ENCODE results near the gene FGD6. TPM values are rescaled to one million over a fixed set of nuclear protein-coding genes. Genes with fewer than 3 reads are reported as not detected.
"Not testable (repeated sequence)": the region's sequence is repeated elsewhere in the genome, so short reads cannot be mapped to it uniquely, and the experiment has no call there.

The FGD6 gene
- total RNA-seq, 1 experiment from 2014 or later: 23.5 TPM

DNA sequence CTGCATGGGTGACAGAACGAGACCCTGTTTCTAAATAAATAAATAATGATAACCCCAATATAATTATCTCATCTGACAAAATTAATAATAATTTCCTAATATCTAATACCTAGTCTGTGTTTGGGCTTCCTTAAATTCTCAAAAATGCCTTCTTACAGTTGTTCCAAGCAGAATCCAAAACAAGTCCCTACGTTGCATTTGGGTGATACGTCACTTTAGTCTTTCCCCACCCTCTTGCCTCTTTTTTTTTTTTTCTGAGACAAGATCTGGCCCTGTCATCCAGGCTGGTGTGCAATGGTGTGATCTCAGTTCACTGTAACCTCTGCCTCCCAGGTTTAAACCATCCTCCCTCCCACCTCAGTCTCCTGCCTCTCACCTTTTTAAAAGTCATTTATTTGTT lies 27.1 kb upstream of the FGD6 start:
- H3K4me1 Mint-ChIP-seq (ENCODE audit: low read depth, unreplicated experiment): peaks cover 15% of the 10 kb centered on the region
- CTCF ChIA-PET: no interaction called here
- H3K4me3 Mint-ChIP-seq (ENCODE audit: unreplicated experiment): no peak overlapping the region
- H3K36me3 Mint-ChIP-seq (ENCODE audit: insufficient read depth, unreplicated experiment): peaks cover 36% of the 10 kb centered on the region
- no peak overlapping the region for H3K27ac Mint-ChIP-seq (ENCODE audit: unreplicated experiment)
- no peaks in the 10 kb centered on the region for H3K9me3 ChIP-seq
- intact Hi-C loops (cut with micrococcal nuclease; ENCODE audit: unreplicated experiment): no loop called here
- POLR2A ChIA-PET: no interaction called here
- H3K4me3 ChIP-seq (ENCODE audit: low read depth, low read length): no peak overlapping the region
- no TSS peak for BruUV-seq (replicated peaks)
- DNase-seq: no peak
- H3K27me3 ChIP-seq (replicated peaks; ENCODE audit: control insufficient read depth, insufficient read depth, low read length): no peaks in the 10 kb centered on the region
- no peaks in the 10 kb centered on the region for H3K9me3 Mint-ChIP-seq (ENCODE audit: unreplicated experiment)
- no peaks in the 10 kb centered on the region for H3K36me3 ChIP-seq (ENCODE audit: control insufficient read depth, insufficient read depth, low read length)
- H3K4me1 ChIP-seq: peaks cover 11% of the 10 kb centered on the region
- H3K27me3 Mint-ChIP-seq (ENCODE audit: insufficient read depth, unreplicated experiment): no peaks in the 10 kb centered on the region
- no peak for TF ChIP-seq CTCF (IDR thresholded peaks at IDR 0.05; ENCODE audit: insufficient read depth in 1 of 2, low read depth in 1 of 2, low read length in 1 of 2, severe bottlenecking in 1 of 2, unreplicated experiment in 1 of 2)

- H3K27ac Mint-ChIP-seq (ENCODE audit: unreplicated experiment): no peak overlapping the region
- Histone ChIP-seq H3K36me3 (ENCODE audit: control insufficient read depth, insufficient read depth, low read length) (no peaks in the 10 kb centered on the region), H3K9me3 (no peaks in the 10 kb centered on the region), H3K4me3 (ENCODE audit: low read depth, low read length) (no peak overlapping the region), H3K4me1 (peaks cover 17% of the 10 kb centered on the region), H3K27me3 (replicated peaks; ENCODE audit: control insufficient read depth, insufficient read depth, low read length) (no peaks in the 10 kb centered on the region)
- POLR2A ChIA-PET: no interaction called here
- intact Hi-C loops (cut with micrococcal nuclease; ENCODE audit: unreplicated experiment): no loop called here
- peaks cover 37% of the 10 kb centered on the region for H3K36me3 Mint-ChIP-seq (ENCODE audit: insufficient read depth, unreplicated experiment)
- no peak overlapping the region for H3K4me3 Mint-ChIP-seq (ENCODE audit: unreplicated experiment)
- H3K9me3 Mint-ChIP-seq (ENCODE audit: unreplicated experiment): no peaks in the 10 kb centered on the region
- H3K27me3 Mint-ChIP-seq (ENCODE audit: insufficient read depth, unreplicated experiment): no peaks in the 10 kb centered on the region
- CTCF ChIA-PET: no interaction called here
- peaks cover 17% of the 10 kb centered on the region for H3K4me1 Mint-ChIP-seq (ENCODE audit: low read depth, unreplicated experiment)
- DNase-seq: no peak
- no TSS peak for BruUV-seq (replicated peaks)
- no peak for TF ChIP-seq CTCF (IDR thresholded peaks at IDR 0.05; ENCODE audit: insufficient read depth in 1 of 2, low read depth in 1 of 2, low read length in 1 of 2, severe bottlenecking in 1 of 2, unreplicated experiment in 1 of 2)
These were observed 26.4 kb upstream of the FGD6 start for GRCh38 chr12:95243497-95244183.

DNA sequence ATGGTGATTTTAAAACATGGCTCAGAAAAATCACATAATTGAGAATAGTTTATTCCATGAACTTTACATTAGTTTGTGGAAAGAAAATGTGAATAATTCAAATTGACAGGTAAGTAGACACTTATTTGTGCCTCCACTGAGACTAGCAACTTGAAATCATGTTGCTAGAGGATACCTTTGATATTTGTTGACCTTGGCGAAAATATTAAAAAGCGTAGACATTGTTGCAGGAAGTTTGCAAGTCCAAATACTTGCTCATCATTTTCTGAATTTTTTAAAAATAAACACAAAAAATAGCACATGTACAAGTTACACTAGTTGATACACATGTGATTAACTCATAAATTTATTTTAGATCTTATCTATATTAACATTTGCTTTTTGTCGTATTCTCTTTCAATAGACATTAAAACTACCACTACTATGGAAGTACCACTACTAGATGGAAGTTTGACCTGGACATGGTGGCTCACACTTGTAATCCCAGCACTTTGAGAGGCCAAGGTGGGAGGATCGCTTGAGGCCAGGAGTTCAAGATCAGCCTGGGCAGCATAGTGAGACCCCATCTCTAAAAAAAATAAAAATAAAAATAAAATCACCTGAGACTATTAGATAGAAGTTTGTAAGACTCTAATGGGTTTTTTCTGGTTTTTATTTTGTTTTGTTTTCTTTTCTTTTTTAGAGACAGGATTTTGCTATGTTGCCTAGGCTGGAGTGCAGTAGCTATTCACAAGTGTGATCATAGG lies 24.7 kb upstream of the FGD6 start:
- BruUV-seq (replicated peaks): no TSS peak
- POLR2A ChIA-PET: no interaction called here
- no peak for TF ChIP-seq CTCF (IDR thresholded peaks at IDR 0.05; ENCODE audit: insufficient read depth in 1 of 2, low read depth in 1 of 2, low read length in 1 of 2, severe bottlenecking in 1 of 2, unreplicated experiment in 1 of 2)
- no peaks in the 10 kb centered on the region for H3K9me3 ChIP-seq
- peaks cover 21% of the 10 kb centered on the region for H3K4me1 ChIP-seq
- H3K36me3 ChIP-seq (ENCODE audit: control insufficient read depth, insufficient read depth, low read length): no peaks in the 10 kb centered on the region
- no peak overlapping the region for H3K4me3 ChIP-seq (ENCODE audit: low read depth, low read length)
- Mint-ChIP-seq H3K27ac (ENCODE audit: unreplicated experiment) (no peak overlapping the region), H3K4me1 (ENCODE audit: low read depth, unreplicated experiment) (peaks cover 11% of the 10 kb centered on the region), H3K9me3 (ENCODE audit: unreplicated experiment) (no peaks in the 10 kb centered on the region), H3K36me3 (ENCODE audit: insufficient read depth, unreplicated experiment) (peaks cover 40% of the 10 kb centered on the region), H3K27me3 (ENCODE audit: insufficient read depth, unreplicated experiment) (no peaks in the 10 kb centered on the region), H3K4me3 (ENCODE audit: unreplicated experiment) (no peak overlapping the region)
- no peak for DNase-seq
- intact Hi-C loops (cut with micrococcal nuclease; ENCODE audit: unreplicated experiment): no loop called here
- CTCF ChIA-PET: no interaction called here
- H3K27me3 ChIP-seq (replicated peaks; ENCODE audit: control insufficient read depth, insufficient read depth, low read length): no peaks in the 10 kb centered on the region

- POLR2A ChIA-PET; BruUV-seq (replicated peaks); H3K9me3 ChIP-seq; CTCF ChIA-PET; H3K4me3 ChIP-seq (ENCODE audit: low read depth, low read length); H3K4me3 Mint-ChIP-seq (ENCODE audit: unreplicated experiment); H3K36me3 ChIP-seq (ENCODE audit: control insufficient read depth, insufficient read depth, low read length); H3K27me3 ChIP-seq (replicated peaks; ENCODE audit: control insufficient read depth, insufficient read depth, low read length); H3K27me3 Mint-ChIP-seq (ENCODE audit: insufficient read depth, unreplicated experiment); H3K27ac Mint-ChIP-seq (ENCODE audit: unreplicated experiment); DNase-seq; intact Hi-C loops (cut with micrococcal nuclease; ENCODE audit: unreplicated experiment); H3K9me3 Mint-ChIP-seq (ENCODE audit: unreplicated experiment): not testable (repeated sequence)
- Mint-ChIP-seq H3K4me1 (ENCODE audit: low read depth, unreplicated experiment) (peaks cover 11% of the 10 kb centered on the region), H3K36me3 (ENCODE audit: insufficient read depth, unreplicated experiment) (peaks cover 46% of the 10 kb centered on the region)
- H3K4me1 ChIP-seq: peaks cover 21% of the 10 kb centered on the region
These were observed 23.9 kb upstream of the FGD6 start for GRCh38 chr12:95241138-95241537.
